ENCODE data around the gene PEAK1. TPM values are rescaled to one million over a fixed set of nuclear protein-coding genes. Genes with fewer than 3 reads are reported as not detected.

PEAK1 gene
- total RNA-seq, 4 donors from 2014 or later = 31.0 to 49.3 (median 35.0) TPM

DNA sequence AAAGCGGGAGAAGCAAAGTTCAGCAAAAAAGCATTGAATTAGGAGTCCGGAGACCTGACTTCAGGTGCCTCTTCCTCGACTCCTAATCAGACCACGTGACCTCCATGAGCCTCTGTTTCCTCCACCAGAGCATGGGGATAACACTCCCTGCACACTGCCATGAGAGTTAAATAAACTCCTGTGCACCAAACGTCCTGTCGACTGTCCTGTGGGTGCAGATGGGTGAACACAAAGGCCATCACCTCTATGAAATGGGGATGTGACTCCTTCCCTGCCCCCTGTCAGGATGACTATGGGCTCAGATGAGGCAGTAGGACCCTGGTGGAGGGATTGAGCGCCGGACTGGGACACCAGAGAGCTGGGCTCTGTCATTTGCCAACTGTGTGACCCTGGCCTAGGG lies 335.5 kb downstream of the PEAK1 start:
- Histone ChIP-seq H3K4me3 (replicated peaks in 1 of 3) (no peak overlapping the region), H3K27me3 (no peaks in the 10 kb centered on the region), H3K27ac (no peak overlapping the region), H3K4me1 (peaks cover 0 to 6% of the 10 kb centered on the region in 2 donors), H3K9me3 (no peaks in the 10 kb centered on the region), H3K36me3 (no peaks in the 10 kb centered on the region)
- intact Hi-C loops (cut with DNase I) = no loop called here
- 91 to 93% methylated on average over 6 to 8 of the region's 8 CpGs for WGBS, 2 donors
- TF ChIP-seq POLR2A (IDR thresholded peaks at IDR 0.05) = no peak
- TF ChIP-seq, protein P1, sequence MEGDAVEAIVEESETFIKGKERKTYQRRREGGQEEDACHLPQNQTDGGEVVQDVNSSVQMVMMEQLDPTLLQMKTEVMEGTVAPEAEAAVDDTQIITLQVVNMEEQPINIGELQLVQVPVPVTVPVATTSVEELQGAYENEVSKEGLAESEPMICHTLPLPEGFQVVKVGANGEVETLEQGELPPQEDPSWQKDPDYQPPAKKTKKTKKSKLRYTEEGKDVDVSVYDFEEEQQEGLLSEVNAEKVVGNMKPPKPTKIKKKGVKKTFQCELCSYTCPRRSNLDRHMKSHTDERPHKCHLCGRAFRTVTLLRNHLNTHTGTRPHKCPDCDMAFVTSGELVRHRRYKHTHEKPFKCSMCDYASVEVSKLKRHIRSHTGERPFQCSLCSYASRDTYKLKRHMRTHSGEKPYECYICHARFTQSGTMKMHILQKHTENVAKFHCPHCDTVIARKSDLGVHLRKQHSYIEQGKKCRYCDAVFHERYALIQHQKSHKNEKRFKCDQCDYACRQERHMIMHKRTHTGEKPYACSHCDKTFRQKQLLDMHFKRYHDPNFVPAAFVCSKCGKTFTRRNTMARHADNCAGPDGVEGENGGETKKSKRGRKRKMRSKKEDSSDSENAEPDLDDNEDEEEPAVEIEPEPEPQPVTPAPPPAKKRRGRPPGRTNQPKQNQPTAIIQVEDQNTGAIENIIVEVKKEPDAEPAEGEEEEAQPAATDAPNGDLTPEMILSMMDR (IDR thresholded peaks at IDR 0.05) = no peak
- DNase-seq = no peak

DNA sequence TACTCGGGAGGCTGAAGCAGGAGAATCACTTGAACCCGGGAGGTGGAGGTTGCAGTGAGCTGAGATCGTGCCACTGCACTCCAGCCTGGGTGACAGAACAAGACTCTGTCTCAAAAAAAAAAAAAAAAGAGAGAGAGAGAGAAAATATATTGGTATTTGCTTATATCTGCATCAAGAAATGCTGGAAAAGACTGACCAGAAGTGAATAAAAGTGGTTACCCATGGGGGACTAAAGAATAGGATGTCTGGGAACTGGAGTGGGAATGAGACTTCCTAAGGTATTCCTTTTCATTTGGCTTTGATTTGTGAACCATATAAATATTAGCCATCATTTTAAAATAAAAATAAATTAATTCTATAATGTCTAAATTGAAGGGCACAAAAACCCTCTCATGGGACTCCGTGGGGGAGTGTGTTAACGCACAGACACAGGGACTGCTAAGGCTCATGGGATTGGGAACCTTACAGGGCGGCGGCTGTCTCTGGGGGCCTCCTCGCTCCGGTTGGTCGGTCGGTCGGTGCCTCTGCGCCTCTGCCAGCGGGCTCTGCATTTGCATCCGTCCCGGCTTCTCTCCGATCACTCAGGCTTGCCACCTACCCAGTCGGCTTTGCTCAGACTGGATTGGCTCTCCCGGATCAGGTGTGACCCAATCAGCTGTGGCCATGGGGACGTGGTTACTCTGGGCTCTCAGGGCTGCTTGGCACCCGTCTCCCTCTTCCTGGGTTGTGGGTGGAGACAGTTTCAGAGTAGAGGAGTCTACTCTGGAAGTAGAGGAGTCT lies 336.3 kb downstream of the PEAK1 start:
- no peaks in the 10 kb centered on the region for H3K9me3 ChIP-seq
- intact Hi-C loops (cut with DNase I) = no loop called here
- no peaks in the 10 kb centered on the region for H3K36me3 ChIP-seq
- 11 to 12% methylated on average over 17 to 21 of the region's 21 CpGs for WGBS, 2 donors
- no peaks in the 10 kb centered on the region for H3K27me3 ChIP-seq
- peak overlapping the region in 1 of 3 donors; percentile 6 for H3K4me3 ChIP-seq (replicated peaks in 1 of 3)
- DNase-seq = peak; percentile 92 to 96
- peak overlapping the region in 2 of 3 donors; percentile 6 to 27 for H3K27ac ChIP-seq
- H3K4me1 ChIP-seq = peaks cover 0 to 6% of the 10 kb centered on the region in 2 donors
- peak in 1 of 2 donors; percentile 53 for TF ChIP-seq POLR2A (IDR thresholded peaks at IDR 0.05)
- TF ChIP-seq, protein P1 (IDR thresholded peaks at IDR 0.05) = no peak

DNA sequence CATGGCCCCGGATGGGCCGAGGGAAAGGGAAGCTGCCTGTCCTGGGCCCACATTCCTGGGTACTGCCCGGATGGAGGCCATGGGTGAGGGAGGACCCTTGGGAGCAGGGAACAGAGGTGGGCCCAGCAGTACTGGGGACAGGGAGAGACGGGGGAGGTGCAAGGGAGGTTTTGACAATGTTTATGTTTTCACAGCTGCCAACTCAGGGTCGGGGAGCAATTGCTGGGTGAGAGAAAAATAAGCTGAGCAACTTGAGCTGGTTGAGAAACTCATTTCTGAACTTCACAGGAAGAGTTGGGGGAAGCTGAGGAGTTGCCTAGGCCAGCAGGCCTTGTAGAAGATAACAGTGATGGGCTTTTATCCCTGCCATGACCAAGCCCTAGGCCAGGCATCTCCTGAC lies 337.9 kb downstream of the PEAK1 start:
- 78 to 84% methylated on average over 5 of the region's 5 CpGs for WGBS, 2 donors
- H3K4me1 ChIP-seq = peaks cover 0 to 6% of the 10 kb centered on the region in 2 donors
- no peaks in the 10 kb centered on the region for H3K36me3 ChIP-seq
- intact Hi-C loops (cut with DNase I) = no loop called here
- no peak overlapping the region for H3K27ac ChIP-seq
- no peak for DNase-seq
- no peak overlapping the region for H3K4me3 ChIP-seq (replicated peaks in 1 of 3)
- TF ChIP-seq POLR2A (IDR thresholded peaks at IDR 0.05) = no peak
- TF ChIP-seq, protein P1 (IDR thresholded peaks at IDR 0.05) = no peak
- no peaks in the 10 kb centered on the region for H3K27me3 ChIP-seq
- no peaks in the 10 kb centered on the region for H3K9me3 ChIP-seq

DNA sequence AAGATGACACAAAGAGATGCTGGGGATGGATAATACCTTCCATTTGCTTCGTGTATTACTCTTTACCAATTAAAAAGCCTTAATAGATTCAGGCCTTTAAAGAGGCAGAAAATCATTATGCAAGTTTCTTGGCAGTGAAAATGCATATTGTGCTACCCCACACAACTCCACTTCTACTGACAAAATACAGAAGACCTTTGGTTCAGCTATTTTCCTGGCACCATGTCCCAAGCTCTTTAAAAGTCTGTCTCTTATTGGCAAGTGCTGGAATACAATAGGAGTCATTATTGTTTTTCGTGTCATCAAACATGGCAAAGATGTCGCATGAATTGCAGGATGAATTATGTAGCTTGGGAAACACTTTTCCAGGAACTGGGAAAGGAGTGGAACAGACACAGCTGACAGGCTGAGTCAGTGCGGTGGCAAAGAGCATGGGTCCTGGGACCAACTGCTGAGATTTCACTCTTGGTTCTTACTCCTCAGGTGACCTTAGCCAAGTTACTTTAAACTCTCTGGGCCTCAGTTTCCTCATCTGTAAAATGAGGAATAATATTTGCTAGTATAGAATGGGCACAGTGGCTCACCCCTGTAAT lies 343.5 kb downstream of the PEAK1 start:
- 79 to 83% methylated on average over 4 of the region's 4 CpGs for whole genome bisulfite sequencing, 2 donors
- Histone ChIP-seq H3K27me3 (no peaks in the 10 kb centered on the region), H3K27ac (no peak overlapping the region), H3K36me3 (no peaks in the 10 kb centered on the region), H3K9me3 (no peaks in the 10 kb centered on the region), H3K4me1 (peaks cover 0 to under 1% of the 10 kb centered on the region in 2 donors), H3K4me3 (replicated peaks in 1 of 3) (no peak overlapping the region)
- DNase-seq = no peak
- intact Hi-C loops (cut with DNase I) = no loop called here
- no peak for TF ChIP-seq POLR2A (IDR thresholded peaks at IDR 0.05)
- TF ChIP-seq, protein P1 (IDR thresholded peaks at IDR 0.05) = no peak

DNA sequence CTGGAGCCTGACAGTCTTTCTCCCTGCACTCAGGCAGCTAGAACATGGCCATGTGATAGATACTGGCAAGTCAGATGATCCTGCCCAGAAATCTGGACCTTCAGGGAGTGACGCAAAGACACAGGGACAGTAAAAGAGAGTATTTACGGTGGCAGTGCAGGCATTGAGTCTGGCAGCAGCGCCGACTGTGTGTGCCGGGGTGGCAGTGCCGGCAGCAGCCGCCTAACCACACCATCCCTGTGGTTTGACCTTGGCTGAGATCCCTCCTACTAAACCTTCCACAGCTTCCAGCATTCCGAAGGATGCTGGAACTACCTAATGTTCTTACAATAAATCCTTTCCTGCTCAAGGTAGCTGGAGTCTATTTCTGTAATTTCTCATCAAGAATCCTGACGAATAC lies 344.4 kb downstream of the PEAK1 start:
- DNase-seq = no peak
- Histone ChIP-seq H3K36me3 (no peaks in the 10 kb centered on the region), H3K9me3 (no peaks in the 10 kb centered on the region), H3K27me3 (no peaks in the 10 kb centered on the region), H3K4me1 (peaks cover 0 to 4% of the 10 kb centered on the region in 2 donors), H3K27ac (no peak overlapping the region), H3K4me3 (replicated peaks in 1 of 3) (no peak overlapping the region)
- 78 to 91% methylated on average over 9 of the region's 9 CpGs for WGBS, 2 donors
- intact Hi-C loops (cut with DNase I) = no loop called here
- TF ChIP-seq, protein P1 (IDR thresholded peaks at IDR 0.05) = no peak
- no peak for TF ChIP-seq POLR2A (IDR thresholded peaks at IDR 0.05)
